Vagina (tissue), 2 donors: ENCODE results near the gene PPIA.

Experiments used
- CTCF ChIP-seq, 3 experiments: fragments of 450-650 bp in 2 of 3; fragments of 200-600 bp in 1 of 3; sonication (generic) in 1 of 3; IDR thresholded peaks; one replicate each; pipeline ENCODE4 v1.5.1; 2017 to 2019; ENCODE audit warnings: antibody characterized with exemption in 3 of 3, mild to moderate bottlenecking in 2 of 3, moderate library complexity in 2 of 3
- POLR2A ChIP-seq, 2 donors: fragments of 450-650 bp; IDR thresholded peaks; one replicate each; pipeline ENCODE4 v1.6.1; 2017; ENCODE audit warnings: antibody characterized with exemption in 2 of 2, mild to moderate bottlenecking in 2 of 2, moderate library complexity in 2 of 2

GRCh38 chr7:44845451-44845850 lies 49.0 kb downstream of the PPIA start:
- TF ChIP-seq POLR2A (IDR thresholded peaks at IDR 0.05) (no peak), CTCF (IDR thresholded peaks at IDR 0.05) (no peak)
